CD14-positive monocyte (primary cell): ENCODE data around the gene TRUB1. TPM values are rescaled to one million over a fixed set of nuclear protein-coding genes. Genes with fewer than 3 reads are reported as not detected.

Experiments
- DNase-seq, 3 donors: peaks; one replicate each; pipeline ENCODE4 v3.0.0-alpha.2; 2011 to 2022
- H2AFZ ChIP-seq: 2 replicates; pipeline ENCODE4 v1.6.0; 2012; ENCODE audit warnings: mild to moderate bottlenecking, low read depth, low read length, inconsistent platforms; ENCODE audit not compliant: insufficient read depth, poor library complexity, severe bottlenecking
- H3K27ac ChIP-seq, 2 donors: 1 replicate in 1 of 2; 2 replicates in 1 of 2; pipeline ENCODE4 v1.5.1; 2012 to 2013; ENCODE audit warnings: low read length in 2 of 2, control low read depth in 1 of 2, inconsistent platforms in 1 of 2, low read depth in 1 of 2, mild to moderate bottlenecking in 1 of 2
- H3K27me3 ChIP-seq, 2 donors: one replicate each; pipeline versions ENCODE4 v1.6.0 to v1.6.1; 2011 to 2013; ENCODE audit warnings: low read length in 2 of 2; ENCODE audit not compliant: control insufficient read depth in 2 of 2, insufficient read depth in 2 of 2
- H3K36me3 ChIP-seq, 2 donors: replicated peaks in 1 of 2; 1 replicate in 1 of 2; 2 replicates in 1 of 2; pipeline versions ENCODE4 v1.5.1 to v1.6.1; 2012 to 2013; ENCODE audit warnings: low read length in 2 of 2, control low read depth in 1 of 2, inconsistent platforms in 1 of 2, mild to moderate bottlenecking in 1 of 2; ENCODE audit not compliant: insufficient read depth in 2 of 2, control insufficient read depth in 1 of 2
- H3K4me1 ChIP-seq, 2 donors: 1 replicate in 1 of 2; 2 replicates in 1 of 2; pipeline versions ENCODE4 v1.5.1 to v1.6.1; 2012 to 2013; ENCODE audit warnings: low read length in 2 of 2, control low read depth in 1 of 2, inconsistent platforms in 1 of 2, mild to moderate bottlenecking in 1 of 2, moderate library complexity in 1 of 2; ENCODE audit not compliant: insufficient read depth in 2 of 2, control insufficient read depth in 1 of 2
- H3K4me2 ChIP-seq: replicated peaks from 2 replicates; pipeline ENCODE3; 2012; ENCODE audit warnings: low read length, moderate library complexity, mild to moderate bottlenecking; ENCODE audit not compliant: poor library complexity, severe bottlenecking; ENCODE audit errors: extremely low read depth
- H3K4me3 ChIP-seq, 3 experiments: fragments of 200-600 bp in 1 of 3; sonication (generic) in 1 of 3; replicated peaks in 1 of 3; 1 replicate in 2 of 3; 2 replicates in 1 of 3; pipeline ENCODE4 v1.5.1; 2011 to 2013; ENCODE audit warnings: low read length in 3 of 3, mild to moderate bottlenecking in 3 of 3, control low read depth in 2 of 3, low read depth in 2 of 3, inconsistent platforms in 1 of 3, moderate library complexity in 1 of 3
- H3K79me2 ChIP-seq: 2 replicates; pipeline ENCODE4 v1.6.0; 2012; ENCODE audit warnings: mild to moderate bottlenecking, control low read depth, inconsistent platforms, low read length, moderate library complexity; ENCODE audit not compliant: insufficient read depth
- H3K9ac ChIP-seq: 2 replicates; pipeline ENCODE4 v1.6.0; 2017; ENCODE audit warnings: low read length, mild to moderate bottlenecking; ENCODE audit not compliant: insufficient read depth, poor library complexity, severe bottlenecking
- H3K9me3 ChIP-seq, 2 donors: replicated peaks in 1 of 2; 1 replicate in 1 of 2; 2 replicates in 1 of 2; pipeline versions ENCODE4 v1.5.1 to v1.6.1; 2012 to 2013; ENCODE audit warnings: low read length in 2 of 2, control low read depth in 1 of 2; ENCODE audit not compliant: control insufficient read depth in 1 of 2, insufficient read depth in 1 of 2
- H4K20me1 ChIP-seq: 2 replicates; pipeline ENCODE4 v1.6.0; 2012; ENCODE audit warnings: mild to moderate bottlenecking, low read length, control low read depth, moderate library complexity; ENCODE audit not compliant: insufficient read depth
- H3K27ac Mint-ChIP-seq, 7 donors: one replicate each; pipeline ENCODE4 v1.8.0; 2020; ENCODE audit warnings: mild to moderate bottlenecking in 7 of 7, mixed read lengths in 7 of 7, moderate library complexity in 6 of 7, inconsistent platforms in 2 of 7
- H3K27me3 Mint-ChIP-seq, 3 donors: one replicate each; pipeline ENCODE4 v1.8.0; 2021 to 2022; ENCODE audit warnings: low read depth in 3 of 3, mild to moderate bottlenecking in 3 of 3, mixed read lengths in 3 of 3, moderate library complexity in 3 of 3, inconsistent platforms in 1 of 3
- H3K36me3 Mint-ChIP-seq, 2 donors: one replicate each; pipeline ENCODE4 v1.8.0; 2020; ENCODE audit warnings: mixed read lengths in 2 of 2, inconsistent platforms in 1 of 2, mild to moderate bottlenecking in 1 of 2
- H3K4me1 Mint-ChIP-seq: one replicate; pipeline ENCODE4 v1.8.0; 2020; ENCODE audit warnings: mild to moderate bottlenecking, mixed read lengths
- H3K4me3 Mint-ChIP-seq, 2 donors: one replicate each; pipeline ENCODE4 v1.8.0; 2020; ENCODE audit warnings: mild to moderate bottlenecking in 2 of 2, mixed read lengths in 2 of 2, moderate library complexity in 1 of 2
- H3K9me3 Mint-ChIP-seq, 7 donors: one replicate each; pipeline ENCODE4 v1.8.0; 2020 to 2022; ENCODE audit warnings: mixed read lengths in 7 of 7, mild to moderate bottlenecking in 6 of 7, moderate library complexity in 6 of 7, inconsistent platforms in 2 of 7
- WGBS: methylation state at CpG from one replicate; pipeline ENCODE4 v1.1.5; 2013; ENCODE audit warnings: missing lambda C conversion rate; ENCODE audit not compliant: insufficient coverage; 5-methylcytosine and 5-hydroxymethylcytosine counted together
- intact Hi-C, 2 donors: fragments of 100-400 bp; cut with micrococcal nuclease; formaldehyde crosslinking; loops; one replicate each; pipeline versions ENCODE4 v1.15.0 to v1.15.1; 2023
- polyA plus RNA-seq, 3 donors: library from polyadenylated mRNA; depleted of rRNA in 1 of 3; unstranded in 2 of 3; stranded (reverse) in 1 of 3; fragments of 300-500 nt in 2 of 3; fragments of >200 nt in 1 of 3; fragmentation: Illumina TruSeq in 2 of 3; gene quantifications; 1 replicate in 2 of 3; 2 replicates in 1 of 3; pipeline ENCODE4 v1.2.3, GENCODE V29; 2012 to 2021
- TF ChIP-seq, protein P1 (sequence below): fragments of 200-600 bp; IDR thresholded peaks from one replicate; pipeline ENCODE4 v1.8.0; 2022; ENCODE audit warnings: antibody characterized with exemption, mild to moderate bottlenecking

The TRUB1 gene
- polyA plus RNA-seq, 3 donors: 3.0 to 5.0 (median 3.3) TPM

DNA sequence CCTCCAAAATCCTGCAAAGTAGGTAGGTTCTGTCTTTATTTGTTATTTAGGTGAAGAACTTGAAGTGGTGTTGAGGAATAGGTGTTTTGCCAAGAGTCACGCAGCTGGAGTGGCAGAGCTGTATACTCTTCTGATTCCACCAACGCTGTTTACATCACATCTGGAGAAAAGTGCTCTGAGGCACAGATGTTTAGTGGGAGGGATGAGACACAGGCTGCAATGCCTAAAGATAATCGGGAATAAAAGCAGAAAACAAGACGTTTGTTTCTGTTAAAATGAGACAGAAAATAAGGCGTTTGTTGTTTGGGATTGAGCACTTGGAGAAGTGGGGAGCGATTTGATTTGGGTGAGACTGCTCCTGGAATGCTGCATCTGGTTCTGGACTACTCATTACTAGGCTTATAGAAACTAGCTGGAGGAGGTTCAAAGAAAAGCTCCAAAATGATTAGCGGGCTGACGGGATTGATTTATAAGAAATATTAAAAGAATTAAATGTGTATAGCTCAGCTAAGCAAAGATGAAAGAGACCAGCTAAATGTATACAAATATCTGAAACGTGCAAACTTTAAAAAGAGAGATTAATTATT is 54.3 kb downstream of the TRUB1 start:
- no peak overlapping the region for H3K4me3 ChIP-seq
- H3K4me2 ChIP-seq: no peak overlapping the region
- WGBS: 94% methylated on average over 7 of the region's 9 CpGs
- no peak for DNase-seq
- no peaks in the 10 kb centered on the region for H4K20me1 ChIP-seq
- H3K4me1 Mint-ChIP-seq: no peaks in the 10 kb centered on the region
- H3K4me3 Mint-ChIP-seq: no peak overlapping the region
- H3K36me3 ChIP-seq: no peaks in the 10 kb centered on the region
- H3K9ac ChIP-seq: no peak overlapping the region
- peaks cover under 1 to 9% (median 3%) of the 10 kb centered on the region in 7 donors for H3K9me3 Mint-ChIP-seq
- intact Hi-C loops: no loop called here
- H3K27ac Mint-ChIP-seq: no peak overlapping the region
- peaks cover 0 to 4% of the 10 kb centered on the region in 2 donors for H3K9me3 ChIP-seq
- H3K27ac ChIP-seq: no peak overlapping the region
- TF ChIP-seq, protein P1, sequence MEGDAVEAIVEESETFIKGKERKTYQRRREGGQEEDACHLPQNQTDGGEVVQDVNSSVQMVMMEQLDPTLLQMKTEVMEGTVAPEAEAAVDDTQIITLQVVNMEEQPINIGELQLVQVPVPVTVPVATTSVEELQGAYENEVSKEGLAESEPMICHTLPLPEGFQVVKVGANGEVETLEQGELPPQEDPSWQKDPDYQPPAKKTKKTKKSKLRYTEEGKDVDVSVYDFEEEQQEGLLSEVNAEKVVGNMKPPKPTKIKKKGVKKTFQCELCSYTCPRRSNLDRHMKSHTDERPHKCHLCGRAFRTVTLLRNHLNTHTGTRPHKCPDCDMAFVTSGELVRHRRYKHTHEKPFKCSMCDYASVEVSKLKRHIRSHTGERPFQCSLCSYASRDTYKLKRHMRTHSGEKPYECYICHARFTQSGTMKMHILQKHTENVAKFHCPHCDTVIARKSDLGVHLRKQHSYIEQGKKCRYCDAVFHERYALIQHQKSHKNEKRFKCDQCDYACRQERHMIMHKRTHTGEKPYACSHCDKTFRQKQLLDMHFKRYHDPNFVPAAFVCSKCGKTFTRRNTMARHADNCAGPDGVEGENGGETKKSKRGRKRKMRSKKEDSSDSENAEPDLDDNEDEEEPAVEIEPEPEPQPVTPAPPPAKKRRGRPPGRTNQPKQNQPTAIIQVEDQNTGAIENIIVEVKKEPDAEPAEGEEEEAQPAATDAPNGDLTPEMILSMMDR: no peak
- H3K79me2 ChIP-seq: no peaks in the 10 kb centered on the region
- no peaks in the 10 kb centered on the region for H3K27me3 Mint-ChIP-seq
- no peaks in the 10 kb centered on the region for H3K27me3 ChIP-seq
- peaks cover 2 to 6% of the 10 kb centered on the region in 2 donors for H3K36me3 Mint-ChIP-seq
- H2AFZ ChIP-seq: no peak overlapping the region
- H3K4me1 ChIP-seq: no peaks in the 10 kb centered on the region

DNA sequence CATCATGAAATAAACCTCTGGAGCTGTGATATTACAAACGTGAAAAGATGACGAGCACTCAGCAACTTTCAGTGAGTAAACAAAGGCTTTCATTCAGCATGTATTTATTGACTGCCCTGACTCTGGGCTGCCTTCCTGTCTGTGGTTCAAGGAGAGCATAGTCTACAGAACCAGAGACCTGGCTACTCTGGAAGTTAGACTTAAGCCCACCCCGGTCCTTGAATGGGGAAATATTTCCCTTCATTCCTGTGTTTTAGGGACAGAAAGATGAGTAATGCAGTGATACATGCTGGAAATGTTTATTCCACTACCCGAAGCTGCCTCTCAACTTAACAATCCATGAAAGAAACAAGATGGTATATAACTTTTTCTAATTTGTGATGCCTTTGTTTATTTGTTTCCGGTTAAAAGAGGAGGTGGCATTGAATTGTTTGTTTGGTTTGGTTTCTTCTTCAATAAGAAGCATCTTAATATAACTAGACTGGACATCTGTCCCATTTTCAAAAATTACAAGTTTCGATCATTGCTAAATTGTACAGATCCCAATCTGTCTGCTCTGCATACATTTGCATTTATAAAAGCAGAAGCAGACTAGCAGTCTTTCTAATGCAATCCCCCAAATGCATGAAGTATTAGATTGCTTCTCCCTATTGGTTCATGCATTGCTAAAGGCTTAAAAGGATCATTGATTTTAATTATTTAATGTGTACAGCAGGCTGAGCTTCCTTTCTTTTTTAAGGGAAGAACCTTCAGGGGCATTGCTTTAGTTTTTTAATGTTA is 57.7 kb downstream of the TRUB1 start:
- Histone ChIP-seq H3K9ac (no peak overlapping the region), H3K27ac (no peak overlapping the region), H3K79me2 (no peaks in the 10 kb centered on the region), H3K27me3 (no peaks in the 10 kb centered on the region), H3K4me1 (no peaks in the 10 kb centered on the region), H3K36me3 (no peaks in the 10 kb centered on the region), H3K4me3 (no peak overlapping the region), H2AFZ (no peak overlapping the region), H3K4me2 (no peak overlapping the region), H4K20me1 (no peaks in the 10 kb centered on the region), H3K9me3 (no peaks in the 10 kb centered on the region)
- 90% methylated on average over 2 of the region's 6 CpGs for WGBS
- no peak overlapping the region for H3K4me3 Mint-ChIP-seq
- intact Hi-C loops: no loop called here
- H3K4me1 Mint-ChIP-seq: no peaks in the 10 kb centered on the region
- no peak for DNase-seq
- TF ChIP-seq, protein P1: no peak
- peaks cover 0 to 2% (median 0%) of the 10 kb centered on the region in 7 donors for H3K9me3 Mint-ChIP-seq
- peaks cover 0 to 2% (median 2%) of the 10 kb centered on the region in 3 donors for H3K27me3 Mint-ChIP-seq
- no peaks in the 10 kb centered on the region for H3K36me3 Mint-ChIP-seq
- no peak overlapping the region for H3K27ac Mint-ChIP-seq
